HCT116 (cell line): Measurements from ENCODE around the gene APBB2.

Experiments used
- CTCF ChIP-seq, 3 experiments: fragments of 200-600 bp in 1 of 3; sonication (generic) in 1 of 3; IDR thresholded peaks in 2 of 3; conservative IDR thresholded peaks in 1 of 3; 2 replicates each; pipeline ENCODE4 v1.5.1; 2012 to 2017; ENCODE audit warnings: low read depth in 2 of 3, low read length in 2 of 3, antibody characterized with exemption in 1 of 3, borderline replicate concordance in 1 of 3, control low read depth in 1 of 3, mild to moderate bottlenecking in 1 of 3, mixed read lengths in 1 of 3, mixed run types in 1 of 3, moderate library complexity in 1 of 3; ENCODE audit not compliant: insufficient read depth in 1 of 3
- EZH2 ChIP-seq: fragments of 200-600 bp; sonication (generic); IDR thresholded peaks from 2 replicates; pipeline ENCODE4 v1.6.1; 2017; ENCODE audit warnings: antibody characterized with exemption, mixed run types
- JUND ChIP-seq: IDR thresholded peaks from 2 replicates; pipeline ENCODE4 v1.6.1; 2012
- POLR2A ChIP-seq: IDR thresholded peaks from 2 replicates; pipeline ENCODE4 v1.7.0; 2011; ENCODE audit warnings: borderline replicate concordance; ENCODE audit not compliant: insufficient read depth, insufficient read length; ENCODE audit errors: extremely low read depth
- ZBTB33 ChIP-seq: IDR thresholded peaks from 2 replicates; pipeline ENCODE4 v1.6.1; 2011; ENCODE audit warnings: mild to moderate bottlenecking, low read length, moderate library complexity; ENCODE audit not compliant: insufficient replicate concordance; ENCODE audit errors: extremely low read depth

GRCh38 chr4:41013746-41014145, 200.6 kb downstream of the APBB2 start:
- TF ChIP-seq POLR2A (no peak), CTCF (IDR thresholded peaks at IDR 0.05 in 2 of 3, conservative IDR thresholded peaks at IDR 0.05 in 1 of 3; ENCODE audit: borderline replicate concordance in 1 of 3, insufficient read depth in 1 of 3, low read depth in 2 of 3, low read length in 2 of 3) (no peak), ZBTB33 (no peak), JUND (no peak), EZH2 (no peak)
